ENCODE results near the gene SLC12A1. TPM values are rescaled to one million over a fixed set of nuclear protein-coding genes. Genes with fewer than 3 reads are reported as not detected.

SLC12A1 gene
- total RNA-seq: not detected

GRCh38 chr15:48205981-48206380, at the start of gene SLC12A1:
Gene SLC12A1 (plus strand): TSS chr15:48206302. CDS start chr15:48207720, 1,418 bp downstream.
- intact Hi-C loops (cut with DNase I): no loop called here
- no peak for DNase-seq (ENCODE audit: low spot score)
- no peak for ATAC-seq

DNA sequence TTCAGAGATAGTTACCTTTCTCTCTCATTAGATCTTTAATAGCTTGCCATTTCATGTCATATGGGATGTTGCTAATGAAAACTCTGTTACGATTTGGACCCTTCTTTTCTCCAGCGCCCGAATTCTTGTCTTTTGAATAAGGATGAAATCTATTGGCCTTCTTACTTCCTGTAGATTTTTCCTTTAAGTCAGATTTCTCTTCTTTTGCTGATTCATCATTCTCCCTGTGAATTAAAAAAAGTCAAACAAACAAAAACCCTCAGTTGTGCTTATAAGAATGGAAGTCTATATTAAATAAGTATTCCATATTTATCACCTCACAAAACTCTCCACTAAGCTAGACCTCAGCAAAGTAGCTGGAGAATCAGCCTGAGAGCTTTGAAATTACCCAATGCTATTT, 37.5 kb upstream of the SLC12A1 start:
- intact Hi-C loops (cut with DNase I): no loop called here
- no peak for DNase-seq (ENCODE audit: low spot score)
- ATAC-seq: no peak

- intact Hi-C loops (cut with DNase I): no loop called here
- no peak for DNase-seq (ENCODE audit: low spot score)
- ATAC-seq: no peak
Measured at GRCh38 chr15:48170981-48171380, 35.1 kb upstream of the SLC12A1 start.

GRCh38 chr15:48175126-48175525, 31.0 kb upstream of the SLC12A1 start:
- ATAC-seq (no peak), DNase-seq (ENCODE audit: low spot score) (no peak)
- intact Hi-C loops (cut with DNase I): no loop called here

- no peak for DNase-seq (ENCODE audit: low spot score)
- intact Hi-C loops (cut with DNase I): no loop called here
Measured at GRCh38 chr15:48176112-48176511, 30.0 kb upstream of the SLC12A1 start.

GRCh38 chr15:48176957-48177356, 29.1 kb upstream of the SLC12A1 start:
- intact Hi-C loops (cut with DNase I): no loop called here
- ATAC-seq (no peak), DNase-seq (ENCODE audit: low spot score) (no peak)

More at GRCh38 chr15:48176112-48176511, 30.0 kb upstream of the SLC12A1 start:
- ATAC-seq: no peak

DNA sequence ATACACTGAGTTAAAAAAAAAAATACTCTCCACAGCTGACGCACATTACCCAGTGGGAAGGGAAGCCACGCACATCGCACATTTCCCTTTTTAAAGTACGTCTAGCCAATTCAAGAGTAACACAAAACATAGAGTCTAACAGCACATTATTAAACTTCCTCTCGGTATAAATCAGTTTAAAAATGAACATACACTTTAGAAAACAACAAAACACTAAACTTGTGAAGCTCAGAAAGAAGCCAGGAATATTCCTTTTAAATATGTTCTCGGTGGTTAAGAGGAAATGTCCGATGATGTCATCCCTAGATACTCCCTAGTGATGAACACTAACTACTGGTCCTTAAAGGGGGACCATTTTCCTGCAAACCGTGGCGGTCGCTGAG, 28.7 kb upstream of the SLC12A1 start:
- DNase-seq (ENCODE audit: low spot score) (no peak), ATAC-seq (peak; percentile 89)
- intact Hi-C loops (cut with DNase I): no loop called here

DNA sequence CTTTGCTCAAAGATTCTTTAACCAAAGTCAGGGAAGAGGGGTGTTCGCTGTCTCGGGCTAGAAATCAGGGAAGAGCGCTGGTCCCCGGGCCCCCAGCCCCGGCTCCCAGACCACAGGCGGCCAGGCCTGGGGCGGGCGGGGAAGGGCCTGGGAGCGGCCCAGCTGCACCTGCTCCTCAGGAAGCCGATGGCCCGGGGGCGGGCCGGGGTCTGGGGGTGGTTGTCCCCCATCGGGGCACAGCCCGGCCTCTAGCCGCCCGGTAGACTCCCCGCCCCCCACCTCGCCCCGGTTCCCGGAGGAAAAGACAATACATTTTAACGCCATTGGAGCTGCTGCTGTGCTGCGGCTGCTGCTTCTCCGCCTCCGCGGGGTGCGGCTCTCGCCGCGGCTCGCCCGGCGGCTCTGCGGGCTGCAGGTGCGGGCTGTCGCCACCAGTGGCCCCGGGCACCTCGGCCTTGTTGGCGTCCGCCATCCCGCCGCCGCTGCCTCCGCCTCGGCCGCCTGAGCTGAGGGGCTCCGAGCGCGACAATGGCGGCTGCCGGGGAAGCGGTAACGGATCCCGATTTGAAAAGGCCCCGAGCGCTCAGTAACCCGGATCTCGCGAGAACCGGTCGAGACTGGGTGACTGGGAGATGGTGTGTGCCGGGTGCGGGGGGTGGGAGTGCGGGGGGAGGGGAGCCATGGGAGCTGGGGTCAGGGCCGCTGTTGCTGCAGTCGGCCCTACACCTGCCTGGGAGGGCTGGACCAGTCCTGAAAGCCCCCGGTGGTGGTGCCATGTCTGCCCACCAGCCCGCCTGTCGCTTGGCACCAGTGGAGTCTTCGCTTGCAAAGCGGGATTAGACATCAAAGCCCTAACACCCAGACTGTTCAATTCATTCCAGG, 28.1 kb upstream of the SLC12A1 start, which contains the start of gene MYEF2:
MYEF2 (minus strand) TSS at position 530 of the 882 bp plus-strand sequence; CDS start at position 472, 58 bp downstream.
- intact Hi-C loops (cut with DNase I): no loop called here
- DNase-seq (ENCODE audit: low spot score) (peak; percentile 82), ATAC-seq (peak; percentile 84)

GRCh38 chr15:48178648-48178931, 27.5 kb upstream of the SLC12A1 start:
- no peak for DNase-seq (ENCODE audit: low spot score)
- intact Hi-C loops (cut with DNase I): no loop called here
- ATAC-seq: no peak

DNA sequence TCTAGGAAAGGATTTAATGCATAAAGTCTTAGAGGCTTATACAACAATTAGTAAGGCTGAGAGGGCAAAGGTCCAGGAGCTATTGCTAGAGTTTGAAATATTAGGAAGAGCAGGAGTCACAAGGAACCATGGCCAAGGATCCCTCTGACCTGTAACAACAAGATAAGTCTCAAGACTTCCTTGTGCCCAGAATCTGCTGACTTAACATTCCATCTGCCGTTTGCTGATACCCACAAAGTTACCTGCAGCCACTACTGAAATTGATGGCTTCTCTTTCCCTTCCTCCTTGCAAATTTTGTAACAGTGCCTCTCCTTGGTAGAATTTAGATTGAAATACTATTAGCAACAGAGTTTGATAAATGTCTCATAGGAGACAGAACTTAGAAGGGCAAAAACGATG, 23.4 kb upstream of the SLC12A1 start:
- no peak for DNase-seq (ENCODE audit: low spot score)
- no peak for ATAC-seq
- intact Hi-C loops (cut with DNase I): no loop called here

GRCh38 chr15:48185529-48185928, 20.6 kb upstream of the SLC12A1 start:
- ATAC-seq: no peak
- intact Hi-C loops (cut with DNase I): no loop called here
- no peak for DNase-seq (ENCODE audit: low spot score)

DNA sequence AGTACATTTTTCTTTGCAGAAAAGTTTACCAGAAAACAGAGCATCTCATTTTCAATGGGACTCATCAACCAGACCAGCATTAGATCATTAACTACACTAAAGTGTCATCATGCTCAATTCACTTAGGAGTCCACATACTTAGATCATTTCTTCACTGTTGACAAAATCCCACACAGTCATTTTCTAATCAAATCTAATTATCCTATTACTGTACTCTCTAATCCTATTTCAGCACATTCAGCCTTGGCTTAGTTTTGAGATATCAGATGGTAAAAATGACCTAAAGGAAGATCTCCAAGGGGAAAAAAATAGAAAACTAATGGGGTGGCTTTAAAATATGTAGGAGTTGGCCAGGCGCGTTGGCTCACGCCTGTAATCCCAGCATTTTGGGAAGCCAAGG, 19.8 kb upstream of the SLC12A1 start:
- DNase-seq (ENCODE audit: low spot score): no peak
- ATAC-seq: no peak
- intact Hi-C loops (cut with DNase I): no loop called here

DNA sequence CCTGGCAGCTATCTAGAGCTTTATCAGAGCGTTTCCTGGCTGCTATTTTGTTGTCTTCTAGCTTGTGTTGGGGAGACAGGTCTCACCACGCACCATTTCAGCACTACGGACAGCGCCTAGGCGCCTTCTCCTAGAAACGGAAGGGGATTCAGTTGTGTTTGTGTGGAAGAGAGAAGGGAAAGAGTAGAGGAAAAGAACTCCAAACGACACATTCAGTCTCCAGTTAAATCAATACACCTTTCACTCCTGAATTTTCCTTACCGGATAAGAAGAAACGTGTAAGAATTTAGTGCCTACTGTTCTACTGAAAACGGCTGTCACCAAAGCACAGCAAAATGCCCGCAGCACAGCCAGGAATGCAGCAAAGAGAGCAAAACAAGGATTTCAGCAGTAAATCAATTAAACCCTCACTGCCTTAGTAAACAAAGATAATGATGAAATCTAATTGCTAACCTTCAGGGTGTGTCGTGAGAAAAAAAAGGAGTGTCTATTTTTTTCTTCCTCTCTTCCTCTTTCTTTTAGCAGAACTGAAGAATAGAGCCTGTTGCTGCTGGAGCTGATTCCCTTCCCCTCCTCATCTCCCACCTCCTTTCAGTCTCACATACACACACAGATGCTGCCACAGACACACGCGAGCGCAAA, 15.0 kb upstream of the SLC12A1 start:
- ATAC-seq (peak; percentile 50), DNase-seq (ENCODE audit: low spot score) (peak; percentile 88)
- intact Hi-C loops (cut with DNase I): no loop called here

DNA sequence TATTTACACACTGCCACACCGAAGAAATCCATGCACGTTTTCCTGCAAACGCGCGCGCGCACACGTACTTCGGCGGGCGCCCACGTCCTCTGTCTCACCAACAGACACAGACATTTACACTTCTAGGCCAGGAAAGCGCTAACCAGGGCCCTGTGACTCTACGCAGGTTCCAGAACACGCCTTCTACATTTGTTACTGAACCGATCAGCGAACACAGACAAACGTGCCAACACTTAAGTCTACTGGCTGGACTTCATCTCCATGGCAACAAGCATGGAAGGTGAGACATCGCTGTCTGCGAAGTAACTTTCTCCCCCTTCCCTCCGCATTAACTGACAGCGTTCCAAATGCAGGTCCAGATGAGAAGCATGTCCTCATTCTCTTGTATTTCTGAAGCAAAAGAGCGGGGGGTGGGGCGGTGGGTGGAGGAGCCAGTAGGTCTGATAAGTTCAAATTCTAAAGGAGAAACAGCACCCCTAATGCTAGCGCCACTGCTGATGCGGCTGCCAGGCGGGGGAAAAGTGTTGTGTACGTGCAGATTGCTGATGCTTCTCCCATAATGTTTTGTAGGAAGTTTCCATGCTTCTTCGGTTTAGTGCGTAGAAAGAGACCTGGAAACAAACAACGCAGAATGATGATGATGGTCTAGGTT, 14.4 kb upstream of the SLC12A1 start, which contains the start of gene CTXN2:
CTXN2 (plus strand) TSS at position 92 of the 652 bp plus-strand sequence. CDS start 9,636 bp downstream, outside the sequence.
- ATAC-seq (no peak), DNase-seq (ENCODE audit: low spot score) (no peak)
- intact Hi-C loops (cut with DNase I): no loop called here

- intact Hi-C loops (cut with DNase I): no loop called here
Measured at GRCh38 chr15:48202068-48202467, 4.0 kb upstream of the SLC12A1 start.

GRCh38 chr15:48221261-48221660, 15.2 kb downstream of the SLC12A1 start:
- intact Hi-C loops (cut with DNase I): no loop called here
- DNase-seq (ENCODE audit: low spot score): no peak
- ATAC-seq: no peak

More at GRCh38 chr15:48202068-48202467, 4.0 kb upstream of the SLC12A1 start:
- ATAC-seq: no peak
- DNase-seq (ENCODE audit: low spot score): no peak

- DNase-seq (ENCODE audit: low spot score) (no peak), ATAC-seq (no peak)
- intact Hi-C loops (cut with DNase I): no loop called here
Measured at GRCh38 chr15:48221885-48222284, 15.8 kb downstream of the SLC12A1 start.

DNA sequence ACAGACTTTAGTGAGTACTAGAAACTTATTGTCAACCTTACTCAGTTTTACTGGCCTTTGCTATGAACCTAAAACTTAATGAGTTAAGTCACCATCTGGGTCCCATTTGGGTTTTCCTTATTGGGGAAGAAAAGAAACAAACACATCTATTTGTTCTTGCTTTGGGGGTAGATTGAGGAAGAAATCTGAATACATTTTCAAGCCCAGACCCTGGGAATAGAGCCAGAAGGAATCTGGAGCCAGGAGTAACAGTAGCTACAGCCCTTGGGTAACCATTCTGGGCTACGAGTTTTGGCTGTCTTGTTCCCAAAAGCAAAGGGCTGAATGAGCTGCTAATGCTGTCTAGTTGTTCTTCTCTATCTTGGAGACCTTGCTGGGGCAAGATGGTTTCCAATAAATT, 16.5 kb downstream of the SLC12A1 start:
- intact Hi-C loops (cut with DNase I): no loop called here
- DNase-seq (ENCODE audit: low spot score) (no peak), ATAC-seq (peak; percentile 84)

- ATAC-seq (no peak), DNase-seq (ENCODE audit: low spot score) (no peak)
- intact Hi-C loops (cut with DNase I): no loop called here
Measured at GRCh38 chr15:48225771-48226170, 19.7 kb downstream of the SLC12A1 start.

- intact Hi-C loops (cut with DNase I): no loop called here
Measured at GRCh38 chr15:48230498-48230897, 24.4 kb downstream of the SLC12A1 start.

More at GRCh38 chr15:48230498-48230897, 24.4 kb downstream of the SLC12A1 start:
- no peak for DNase-seq (ENCODE audit: low spot score)
- ATAC-seq: no peak
